CD4-positive, alpha-beta T cell treated with Interleukin-10 for 1 hour (primary cell): ENCODE measurements around the gene BMP6.
"Not testable (repeated sequence)": the region's sequence is repeated elsewhere in the genome, so short reads cannot be mapped to it uniquely, and the experiment has no call there.

ENCODE experiments used
- DNase-seq: peaks from one replicate; pipeline ENCODE4 v3.0.0-alpha.2; 2020

BMP6 gene

GRCh38 chr6:7891078-7891872, 165.4 kb downstream of the BMP6 start:
- no peak for DNase-seq

GRCh38 chr6:7892367-7892766, 166.5 kb downstream of the BMP6 start:
- DNase-seq: not testable (repeated sequence)

GRCh38 chr6:7893342-7893741, 167.4 kb downstream of the BMP6 start:
- no peak for DNase-seq

GRCh38 chr6:7894262-7895124, 168.6 kb downstream of the BMP6 start:
- no peak for DNase-seq

GRCh38 chr6:7895125-7895423, 169.2 kb downstream of the BMP6 start:
- no peak for DNase-seq

DNA sequence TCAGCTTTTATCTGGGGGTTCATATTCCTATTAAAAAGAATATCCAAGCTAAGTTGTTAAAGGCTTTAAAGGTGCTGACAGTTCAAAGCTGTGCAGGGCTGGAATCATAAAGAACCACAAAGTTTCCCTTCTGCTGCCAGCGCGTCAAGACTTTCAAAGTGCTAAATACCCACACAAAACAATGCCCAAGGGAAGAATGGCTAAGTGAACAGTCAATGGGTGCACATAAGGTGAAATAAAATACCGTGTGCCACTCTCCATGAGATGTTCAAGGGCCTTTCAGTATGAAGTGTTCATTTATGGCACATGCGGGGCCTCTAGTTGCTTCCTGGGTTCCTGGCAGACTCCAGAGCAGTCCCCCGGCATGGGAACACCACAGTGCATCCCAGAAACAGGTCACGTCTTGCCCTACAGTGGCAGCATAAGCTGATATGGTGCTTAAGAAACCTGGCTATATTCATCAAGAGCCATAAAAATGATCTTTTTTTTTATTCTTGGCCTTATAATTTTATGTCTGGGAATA, 170.6 kb downstream of the BMP6 start:
- DNase-seq: no peak

DNA sequence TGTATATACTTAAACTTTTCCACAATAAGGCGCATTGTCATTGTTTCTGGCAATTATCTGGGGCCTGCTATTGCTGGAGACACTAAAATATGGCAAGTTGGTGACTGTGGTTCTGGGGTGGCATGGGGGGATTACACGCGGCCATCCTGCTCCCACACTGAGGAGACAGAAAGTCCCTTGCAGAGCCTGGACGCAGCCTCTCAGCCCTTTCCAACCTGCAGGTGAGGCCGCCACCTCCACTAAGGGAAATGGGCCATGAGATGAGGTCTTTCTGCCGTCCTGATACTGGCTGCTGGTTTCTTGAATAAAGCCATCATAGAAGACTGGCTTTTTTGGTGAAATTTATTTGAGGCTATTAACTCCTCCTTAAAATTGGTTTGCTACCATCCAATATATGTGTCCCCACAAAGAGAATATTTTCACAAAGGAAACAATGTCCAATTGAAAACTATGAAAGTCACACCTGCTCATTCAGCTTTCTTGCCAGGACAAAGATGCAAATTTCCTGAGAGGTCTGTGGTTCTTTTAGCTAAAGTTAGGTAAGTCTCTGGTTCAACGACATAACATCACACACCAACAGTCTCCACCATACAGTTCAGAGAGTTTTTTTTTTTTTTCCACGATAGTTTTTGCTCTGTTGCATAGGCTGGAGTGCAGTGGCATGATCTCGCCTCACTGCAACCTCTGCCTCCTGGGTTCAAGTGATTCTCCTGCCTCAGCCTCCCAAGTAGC, 171.7 kb downstream of the BMP6 start:
- DNase-seq: no peak

GRCh38 chr6:7898193-7898586, 172.3 kb downstream of the BMP6 start:
- not testable (repeated sequence) for DNase-seq

GRCh38 chr6:7899101-7899888, 173.4 kb downstream of the BMP6 start:
- no peak for DNase-seq

GRCh38 chr6:7899889-7900213, 174.0 kb downstream of the BMP6 start:
- DNase-seq: no peak

GRCh38 chr6:7900621-7901020, 174.7 kb downstream of the BMP6 start:
- no peak for DNase-seq

DNA sequence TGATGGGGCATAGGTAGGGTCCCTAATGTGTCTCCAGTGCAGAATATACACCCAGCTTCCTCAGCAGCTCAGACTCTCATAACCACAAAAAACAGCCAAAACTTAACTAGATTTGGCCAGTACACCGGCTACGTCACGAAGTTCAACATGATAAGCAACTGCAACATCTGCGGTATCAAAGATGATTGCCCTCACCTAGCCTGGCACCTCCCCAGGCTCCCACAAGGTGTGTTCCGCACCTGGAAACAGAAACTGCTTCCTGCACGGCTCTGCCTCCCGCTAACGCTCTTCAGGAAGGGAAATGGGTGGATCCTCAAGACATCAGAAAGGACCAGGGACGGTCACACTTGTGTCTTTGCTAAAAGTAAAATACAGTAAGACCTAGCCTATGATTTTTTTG, 175.2 kb downstream of the BMP6 start:
- DNase-seq: no peak

DNA sequence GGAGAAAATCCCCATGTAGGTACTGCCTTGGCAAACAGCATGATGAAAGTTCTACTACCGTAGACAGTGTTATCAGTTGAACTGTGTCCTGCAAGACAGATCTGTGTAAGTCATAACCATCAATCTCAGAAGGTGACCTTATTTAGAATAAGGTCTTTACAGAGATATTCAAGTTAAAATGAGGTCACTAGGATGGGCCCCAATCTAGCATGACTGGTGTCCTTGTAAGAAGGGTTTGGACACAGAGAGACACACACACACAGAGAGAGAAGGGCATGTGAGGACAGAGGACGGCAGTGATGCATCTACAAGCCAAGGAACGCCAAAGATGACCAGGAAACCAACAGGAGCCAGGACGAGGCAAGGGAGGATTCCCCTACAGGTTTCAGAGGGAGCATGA, 175.9 kb downstream of the BMP6 start:
- DNase-seq: no peak

DNA sequence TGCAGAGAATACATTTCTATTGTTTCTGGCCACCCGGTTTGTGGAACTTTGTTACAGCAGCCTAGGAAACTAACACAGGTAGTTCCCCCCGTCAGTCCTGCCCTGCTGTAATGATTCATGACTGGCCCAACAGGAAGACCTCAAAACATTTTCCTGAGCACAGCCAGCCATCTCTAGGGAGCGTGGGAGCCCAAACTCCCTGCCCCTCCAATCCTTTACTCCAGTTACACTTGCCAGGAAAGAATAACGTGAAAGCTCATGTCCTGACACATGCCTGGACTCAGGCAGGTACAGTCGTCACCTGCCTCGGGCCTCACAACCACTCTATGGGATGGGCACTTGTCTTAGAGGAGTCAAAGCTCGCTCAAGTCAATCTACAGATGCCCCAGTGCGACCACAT, 176.3 kb downstream of the BMP6 start:
- no peak for DNase-seq

GRCh38 chr6:7902867-7903266, 177.0 kb downstream of the BMP6 start:
- no peak for DNase-seq

GRCh38 chr6:7903673-7904072, 177.8 kb downstream of the BMP6 start:
- no peak for DNase-seq

DNA sequence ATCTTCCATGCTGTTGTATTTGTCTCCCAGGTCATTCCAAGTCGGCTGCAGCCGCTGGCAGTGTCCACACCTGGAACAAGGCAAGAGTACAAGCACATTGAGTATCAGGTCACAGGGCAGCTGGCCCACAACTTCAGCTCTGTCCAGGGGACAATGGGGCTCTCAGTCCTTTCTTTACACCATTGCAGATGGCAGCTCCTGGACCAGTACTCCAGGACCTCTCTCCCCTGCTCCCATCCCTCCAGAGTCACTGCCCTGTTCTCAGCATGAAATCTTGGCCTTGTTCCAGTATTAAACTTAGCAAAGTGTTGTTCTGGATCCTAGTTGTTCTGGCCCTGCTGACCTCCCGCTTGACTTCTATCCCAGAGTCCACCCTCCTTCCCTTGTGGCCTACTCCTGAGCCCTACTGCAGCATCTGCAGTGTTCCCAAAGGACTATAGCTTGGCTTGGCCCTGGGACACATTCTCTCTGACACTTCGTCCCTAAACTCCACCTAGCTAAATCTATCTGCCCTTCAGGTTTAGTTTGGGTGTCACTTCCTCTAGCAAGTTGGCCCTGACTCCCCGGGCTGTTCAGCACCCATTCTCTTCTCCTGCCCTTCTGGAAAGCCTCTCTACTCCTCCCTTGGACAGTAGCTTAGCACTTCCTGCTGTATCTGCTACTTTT, 178.9 kb downstream of the BMP6 start:
- no peak for DNase-seq

DNA sequence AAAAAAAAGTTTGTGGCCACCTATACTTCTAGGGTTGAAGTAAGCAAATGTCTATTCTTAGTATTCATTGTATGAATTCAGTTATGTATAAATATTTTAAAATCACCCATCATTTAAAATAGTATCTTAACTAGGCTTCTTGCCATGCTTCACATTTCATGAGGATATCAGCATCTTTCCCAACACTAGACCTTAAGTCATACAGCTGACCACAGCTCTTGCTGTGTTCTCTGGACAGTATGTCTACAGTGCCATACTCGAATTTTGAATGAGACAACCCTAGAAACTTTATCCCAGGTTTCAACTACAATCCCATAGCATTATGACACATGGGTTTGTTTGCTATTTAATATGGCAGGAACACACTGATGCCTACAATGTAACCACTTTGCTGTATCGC, 179.5 kb downstream of the BMP6 start:
- DNase-seq: no peak

GRCh38 chr6:7906741-7907140, 180.8 kb downstream of the BMP6 start:
- no peak for DNase-seq

DNA sequence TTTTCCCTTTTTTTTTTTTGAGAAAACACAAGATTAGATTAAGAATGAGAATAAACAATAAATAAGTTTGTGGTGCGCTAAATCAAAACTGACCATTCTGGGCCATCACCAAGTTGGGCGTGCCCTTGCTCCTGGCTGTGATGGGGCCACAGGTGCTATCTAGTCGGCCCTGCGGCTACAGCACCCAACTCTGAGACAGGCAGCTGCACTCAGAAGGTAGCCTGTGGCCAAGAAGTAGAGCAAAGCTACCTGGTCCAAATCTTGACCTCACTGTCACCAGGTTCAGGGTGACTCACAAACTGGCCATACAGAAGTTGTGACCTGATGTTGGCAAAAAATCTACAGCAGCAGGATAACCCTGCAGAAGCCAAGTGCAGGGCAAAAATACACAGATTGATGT, 181.3 kb downstream of the BMP6 start:
- DNase-seq: no peak

- peak; percentile 28 for DNase-seq
Observed at GRCh38 chr6:7909323-7910276, 183.7 kb downstream of the BMP6 start.
